ENCODE measurements around the gene MS4A4E. TPM values are rescaled to one million over a fixed set of nuclear protein-coding genes. Genes with fewer than 3 reads are reported as not detected.

The MS4A4E gene
- total RNA-seq, 4 donors from 2014 or later: 0.60 to 5.1 (median 0.98) TPM; not detected in 1

DNA sequence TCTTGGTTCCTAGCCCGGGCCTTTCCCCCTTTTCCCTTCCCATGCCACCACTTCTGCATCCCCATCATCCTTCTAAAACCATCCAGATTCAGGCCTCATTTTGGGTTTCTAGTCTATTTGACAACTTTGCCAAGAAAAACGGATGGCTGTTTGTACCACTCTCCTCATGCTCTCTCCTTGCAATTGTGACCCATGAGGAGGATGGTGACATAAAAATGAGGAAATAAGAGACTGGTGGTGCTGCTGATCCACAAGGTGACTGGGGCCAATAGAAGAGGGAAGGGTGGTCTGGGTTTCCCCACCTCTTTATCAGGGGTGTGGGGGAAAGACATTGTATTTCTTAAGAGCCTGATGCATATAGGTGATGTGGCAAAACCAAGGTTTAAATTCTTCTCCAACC is 38.5 kb upstream of the MS4A4E start:
- Histone ChIP-seq H3K4me1 (no peaks in the 10 kb centered on the region), H3K9me3 (no peaks in the 10 kb centered on the region), H3K27me3 (no peaks in the 10 kb centered on the region), H3K4me3 (peak overlapping the region; percentile 24), H3K36me3 (no peaks in the 10 kb centered on the region), H3K27ac (peak overlapping the region; percentile 33)
- no peak for DNase-seq (ENCODE audit: low spot score in 2 of 2)
- no peak for TF ChIP-seq POLR2AphosphoS5 (IDR thresholded peaks at IDR 0.05)
- TF ChIP-seq, protein P1, sequence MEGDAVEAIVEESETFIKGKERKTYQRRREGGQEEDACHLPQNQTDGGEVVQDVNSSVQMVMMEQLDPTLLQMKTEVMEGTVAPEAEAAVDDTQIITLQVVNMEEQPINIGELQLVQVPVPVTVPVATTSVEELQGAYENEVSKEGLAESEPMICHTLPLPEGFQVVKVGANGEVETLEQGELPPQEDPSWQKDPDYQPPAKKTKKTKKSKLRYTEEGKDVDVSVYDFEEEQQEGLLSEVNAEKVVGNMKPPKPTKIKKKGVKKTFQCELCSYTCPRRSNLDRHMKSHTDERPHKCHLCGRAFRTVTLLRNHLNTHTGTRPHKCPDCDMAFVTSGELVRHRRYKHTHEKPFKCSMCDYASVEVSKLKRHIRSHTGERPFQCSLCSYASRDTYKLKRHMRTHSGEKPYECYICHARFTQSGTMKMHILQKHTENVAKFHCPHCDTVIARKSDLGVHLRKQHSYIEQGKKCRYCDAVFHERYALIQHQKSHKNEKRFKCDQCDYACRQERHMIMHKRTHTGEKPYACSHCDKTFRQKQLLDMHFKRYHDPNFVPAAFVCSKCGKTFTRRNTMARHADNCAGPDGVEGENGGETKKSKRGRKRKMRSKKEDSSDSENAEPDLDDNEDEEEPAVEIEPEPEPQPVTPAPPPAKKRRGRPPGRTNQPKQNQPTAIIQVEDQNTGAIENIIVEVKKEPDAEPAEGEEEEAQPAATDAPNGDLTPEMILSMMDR (IDR thresholded peaks at IDR 0.05): no peak
- 38% methylated on average over 2 of the region's 2 CpGs for WGBS

DNA sequence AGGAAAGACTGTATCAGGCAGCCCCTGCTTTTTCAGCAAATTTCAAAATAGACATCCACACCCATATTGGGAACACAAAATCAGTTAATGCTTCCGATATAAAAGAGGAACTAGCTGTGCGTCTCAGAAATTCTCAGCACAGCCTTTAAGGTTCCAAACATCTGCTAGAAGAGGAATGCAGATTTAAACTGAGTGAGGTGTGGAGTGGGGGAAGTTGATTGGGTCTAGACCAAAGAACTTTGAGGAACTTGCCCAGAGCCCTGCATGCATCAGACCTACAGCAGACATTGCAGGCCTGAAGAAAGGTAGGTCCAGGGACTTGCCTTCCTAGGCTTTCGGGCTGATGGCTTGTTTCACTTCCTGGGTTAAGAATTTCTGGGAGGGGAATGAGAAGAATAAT is 37.5 kb upstream of the MS4A4E start, which contains the start of gene MS4A4A:
Gene MS4A4A, plus strand, starts transcription at position 255 of the 400 bp plus-strand sequence. Its CDS starts 10 bp downstream, at position 265.
- Histone ChIP-seq H3K36me3 (no peaks in the 10 kb centered on the region), H3K9me3 (no peaks in the 10 kb centered on the region), H3K27ac (peak within 1 kb of the TSS; percentile 33), H3K4me3 (peak within 1 kb of the TSS; percentile 24), H3K4me1 (no peaks in the 10 kb centered on the region), H3K27me3 (no peaks in the 10 kb centered on the region)
- no peak for DNase-seq (ENCODE audit: low spot score in 2 of 2)
- TF ChIP-seq, protein P1 (IDR thresholded peaks at IDR 0.05): no peak
- TF ChIP-seq POLR2A (IDR thresholded peaks at IDR 0.05) (no peak), EP300 (IDR thresholded peaks at IDR 0.05) (no peak), POLR2AphosphoS5 (IDR thresholded peaks at IDR 0.05) (no peak)
- 86% methylated on average over 3 of the region's 3 CpGs for WGBS

DNA sequence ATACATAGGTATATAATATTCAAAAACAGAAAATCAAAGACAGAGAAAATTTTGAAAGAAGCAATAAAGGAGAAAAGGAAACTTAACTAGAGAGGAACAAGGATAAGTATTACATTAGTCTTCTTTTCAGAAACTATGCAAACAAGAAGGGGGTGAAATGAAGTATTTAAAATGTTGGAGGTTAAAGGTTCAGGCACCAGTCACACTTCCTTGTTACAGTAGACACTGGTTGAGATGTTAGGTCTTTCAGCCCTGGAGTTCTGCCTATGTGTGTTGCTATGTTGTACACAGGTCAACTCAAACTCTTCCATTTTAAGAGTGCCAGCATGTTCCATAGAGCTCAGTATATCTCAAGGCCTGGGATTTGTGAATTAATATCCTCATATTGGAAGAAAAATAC is 31.5 kb upstream of the MS4A4E start:
- peaks cover 4% of the 10 kb centered on the region for H3K9me3 ChIP-seq
- no peak for DNase-seq (ENCODE audit: low spot score in 2 of 2)
- no peaks in the 10 kb centered on the region for H3K4me1 ChIP-seq
- no peaks in the 10 kb centered on the region for H3K36me3 ChIP-seq
- H3K27ac ChIP-seq: no peak overlapping the region
- no peaks in the 10 kb centered on the region for H3K27me3 ChIP-seq
- no peak overlapping the region for H3K4me3 ChIP-seq
- no peak for TF ChIP-seq POLR2AphosphoS5 (IDR thresholded peaks at IDR 0.05)
- no peak for TF ChIP-seq EP300 (IDR thresholded peaks at IDR 0.05)
- TF ChIP-seq, protein P1 (IDR thresholded peaks at IDR 0.05): no peak
- no peak for TF ChIP-seq POLR2A (IDR thresholded peaks at IDR 0.05)

DNA sequence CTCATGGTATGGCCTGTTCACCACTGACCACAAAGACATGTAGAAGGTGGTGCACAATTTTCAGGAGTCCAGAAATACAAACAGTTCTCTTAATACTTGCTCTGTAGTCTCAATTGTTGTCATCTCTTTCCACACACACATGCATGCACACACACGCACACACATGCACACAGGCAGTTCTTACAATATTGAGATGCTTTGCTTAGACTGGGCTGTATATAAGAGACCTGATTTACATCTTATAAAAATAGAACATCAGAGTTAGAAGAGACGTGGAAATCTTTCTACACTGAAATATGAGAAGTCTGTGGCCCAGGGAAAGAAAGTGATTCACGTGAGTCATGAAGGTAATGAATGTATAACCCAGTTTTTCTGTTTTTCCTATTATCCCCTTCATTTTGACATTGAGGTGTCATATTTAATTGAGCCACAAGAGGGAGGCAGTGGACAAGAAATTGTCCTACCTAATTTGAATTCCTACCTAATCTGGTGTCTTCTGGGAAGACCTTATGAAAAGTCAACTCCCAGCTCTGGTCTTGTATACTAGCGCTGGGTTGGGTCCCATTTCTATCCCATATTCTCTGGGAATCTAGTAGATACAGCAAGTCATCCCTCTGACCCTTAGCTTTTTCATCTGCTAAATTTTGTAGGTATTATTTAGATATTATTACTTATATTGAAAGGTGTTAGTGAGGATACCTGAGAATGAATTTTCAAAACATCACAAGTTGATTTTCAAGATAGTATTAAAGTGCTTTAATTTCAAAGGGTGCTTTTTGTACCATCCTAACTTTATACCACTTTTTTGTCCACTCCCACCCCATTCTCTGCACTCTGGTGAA is 22.7 kb upstream of the MS4A4E start:
- H3K27ac ChIP-seq: no peak overlapping the region
- no peak for DNase-seq (ENCODE audit: low spot score in 2 of 2)
- WGBS: 24% methylated on average over 4 of the region's 4 CpGs
- H3K9me3 ChIP-seq: no peaks in the 10 kb centered on the region
- no peaks in the 10 kb centered on the region for H3K36me3 ChIP-seq
- H3K27me3 ChIP-seq: no peaks in the 10 kb centered on the region
- H3K4me3 ChIP-seq: no peak overlapping the region
- no peak for TF ChIP-seq POLR2AphosphoS5 (IDR thresholded peaks at IDR 0.05)
- TF ChIP-seq, protein P1 (IDR thresholded peaks at IDR 0.05): peak in 1 of 2 donors; percentile 42
- H3K4me1 ChIP-seq: no peaks in the 10 kb centered on the region

DNA sequence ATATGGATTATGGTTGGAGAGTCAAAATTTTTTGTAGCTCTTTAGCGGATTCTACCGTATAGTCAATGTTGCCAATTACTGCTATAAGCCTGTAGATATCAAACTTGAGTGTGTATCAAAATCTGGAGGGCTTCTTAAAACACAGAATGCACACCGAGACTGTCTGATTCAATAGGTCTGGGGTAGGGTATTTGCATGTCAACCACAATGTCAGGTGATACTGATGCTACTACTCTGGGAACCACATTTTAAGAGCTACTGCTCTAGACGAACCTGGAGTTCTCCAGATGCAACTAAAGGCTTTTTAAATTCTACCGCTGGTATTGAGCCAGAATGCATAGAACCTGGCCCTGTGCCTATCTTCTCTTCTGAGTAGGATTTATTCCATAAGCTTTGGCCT is 21.7 kb upstream of the MS4A4E start:
- H3K4me3 ChIP-seq: no peak overlapping the region
- DNase-seq (ENCODE audit: low spot score in 2 of 2): no peak
- 83% methylated on average over 5 of the region's 5 CpGs for whole genome bisulfite sequencing
- no peaks in the 10 kb centered on the region for H3K27me3 ChIP-seq
- no peak overlapping the region for H3K27ac ChIP-seq
- H3K9me3 ChIP-seq: no peaks in the 10 kb centered on the region
- no peaks in the 10 kb centered on the region for H3K4me1 ChIP-seq
- H3K36me3 ChIP-seq: no peaks in the 10 kb centered on the region
- TF ChIP-seq, protein P1 (IDR thresholded peaks at IDR 0.05): no peak
- TF ChIP-seq EP300 (IDR thresholded peaks at IDR 0.05): no peak

Data from suprapubic skin (tissue), 4 donors.